A673 (cell line): ENCODE measurements around the gene ACTN2. TPM values are rescaled to one million over a fixed set of nuclear protein-coding genes. Genes with fewer than 3 reads are reported as not detected.

Experiments
- Bru-seq: library from RNA; stranded (reverse); fragments of 400-500 nt; gene quantifications from one replicate; lab custom pipeline; 2021; lab: Mats Ljungman, UMichigan
- BruChase-seq, 2 experiments: library from RNA; stranded (reverse); fragments of 400-500 nt; gene quantifications; one replicate each; lab custom pipeline; 2021; lab: Mats Ljungman, UMichigan
- BruUV-seq: library from RNA; stranded (reverse); fragments of 400-500 nt; replicated peaks from 2 replicates; lab custom pipeline; 2021; lab: Mats Ljungman, UMichigan
- CTCF ChIA-PET: fragments of 300-600 bp; sonication (Branson Sonifier 250); formaldehyde crosslinking; loops from one replicate; lab custom pipeline; 2022; ENCODE audit warnings: antibody characterized with exemption; lab: Charles Lee
- POLR2A ChIA-PET: fragments of 300-600 bp; sonication (Branson Sonifier 250); formaldehyde crosslinking; loops from one replicate; lab custom pipeline; 2022; ENCODE audit warnings: antibody characterized with exemption; ENCODE audit not compliant: low non-redundant PET; lab: Charles Lee
- DNase-seq: peaks from one replicate; pipeline ENCODE4 v3.0.0-alpha.2; 2015; ENCODE audit warnings: low spot score
- H3K27ac ChIP-seq: fragments of 200-600 bp; sonication (generic); 2 replicates; pipeline ENCODE4 v1.5.1; 2016; ENCODE audit warnings: mixed run types, low read depth, mild to moderate bottlenecking, mixed read lengths, antibody characterized with exemption, low read length; ENCODE audit not compliant: poor library complexity, severe bottlenecking
- H3K27me3 ChIP-seq: fragments of 200-600 bp; sonication (generic); replicated peaks from 2 replicates; pipeline ENCODE4 v1.6.1; 2017; ENCODE audit warnings: mixed run types, low read depth, mild to moderate bottlenecking, mixed read lengths, antibody characterized with exemption, low read length; ENCODE audit not compliant: insufficient read depth, poor library complexity
- H3K36me3 ChIP-seq: fragments of 200-600 bp; sonication (generic); 2 replicates; pipeline ENCODE4 v1.6.1; 2016; ENCODE audit warnings: mixed run types, mild to moderate bottlenecking, mixed read lengths, antibody characterized with exemption, low read length; ENCODE audit not compliant: insufficient read depth, poor library complexity, severe bottlenecking
- H3K4me1 ChIP-seq: fragments of 200-600 bp; sonication (generic); 2 replicates; pipeline ENCODE4 v1.6.1; 2017; ENCODE audit warnings: mixed run types, mild to moderate bottlenecking, mixed read lengths, antibody characterized with exemption, low read length; ENCODE audit not compliant: insufficient read depth, poor library complexity, severe bottlenecking
- H3K4me3 ChIP-seq: fragments of 200-600 bp; sonication (generic); 2 replicates; pipeline ENCODE4 v1.5.1; 2016; ENCODE audit warnings: low read depth, mixed run types, mild to moderate bottlenecking, mixed read lengths, low read length; ENCODE audit not compliant: poor library complexity, severe bottlenecking
- H3K9me3 ChIP-seq: fragments of 200-600 bp; sonication (generic); 2 replicates; pipeline ENCODE4 v1.6.1; 2016; ENCODE audit warnings: mixed run types, low read depth, mild to moderate bottlenecking, mixed read lengths, antibody characterized with exemption, low read length; ENCODE audit not compliant: poor library complexity, severe bottlenecking
- EZH2 ChIP-seq: fragments of 200-600 bp; sonication (generic); IDR thresholded peaks from 2 replicates; pipeline ENCODE4 v1.6.1; 2017; ENCODE audit warnings: borderline replicate concordance, low read depth, mild to moderate bottlenecking, mixed read lengths, antibody characterized with exemption, low read length; ENCODE audit not compliant: poor library complexity, severe bottlenecking
- intact Hi-C: fragments of 100-400 bp; cut with micrococcal nuclease; formaldehyde crosslinking; loops from one replicate; pipeline ENCODE4 v1.10.0; 2022; ENCODE audit not compliant: unreplicated experiment
- long read RNA-seq: library from polyadenylated mRNA; stranded (forward); transcript quantifications from one replicate; pipeline ENCODE4 v2.0.0, GENCODE V29; 2022
- total RNA-seq: library from RNA; stranded (reverse); gene quantifications from 2 replicates; pipeline ENCODE4 v1.2.3, GENCODE V29; 2021
- TF ChIP-seq, protein P1 (sequence below): fragments of 300-800, 200-600 bp; sonication (generic); conservative IDR thresholded peaks from 2 replicates; pipeline ENCODE4 v1.5.1; 2017; ENCODE audit warnings: low read depth, mild to moderate bottlenecking, antibody characterized with exemption, low read length, moderate library complexity, mixed read lengths

ACTN2 gene
- 34.2 and 39.4 TPM in 2 replicates for total RNA-seq
- Bru-seq, nascent RNA, result percentile 94 among the genes with signal in this experiment
- BruChase-seq, experiment 1, labeled RNA remaining after a 2-hour chase, result percentile 84 among the genes with signal in this experiment
- percentile 78 among the genes with signal in this experiment for BruChase-seq, experiment 2, labeled RNA remaining after a 6-hour chase
- long read RNA-seq, full-length matches to known transcripts, result 4 of 34 reads
- long read RNA-seq, partial matches to known transcripts, result 9 of 34 reads
- long read RNA-seq, other reads (novel, unspliced or antisense), result 21 of 34 reads

DNA sequence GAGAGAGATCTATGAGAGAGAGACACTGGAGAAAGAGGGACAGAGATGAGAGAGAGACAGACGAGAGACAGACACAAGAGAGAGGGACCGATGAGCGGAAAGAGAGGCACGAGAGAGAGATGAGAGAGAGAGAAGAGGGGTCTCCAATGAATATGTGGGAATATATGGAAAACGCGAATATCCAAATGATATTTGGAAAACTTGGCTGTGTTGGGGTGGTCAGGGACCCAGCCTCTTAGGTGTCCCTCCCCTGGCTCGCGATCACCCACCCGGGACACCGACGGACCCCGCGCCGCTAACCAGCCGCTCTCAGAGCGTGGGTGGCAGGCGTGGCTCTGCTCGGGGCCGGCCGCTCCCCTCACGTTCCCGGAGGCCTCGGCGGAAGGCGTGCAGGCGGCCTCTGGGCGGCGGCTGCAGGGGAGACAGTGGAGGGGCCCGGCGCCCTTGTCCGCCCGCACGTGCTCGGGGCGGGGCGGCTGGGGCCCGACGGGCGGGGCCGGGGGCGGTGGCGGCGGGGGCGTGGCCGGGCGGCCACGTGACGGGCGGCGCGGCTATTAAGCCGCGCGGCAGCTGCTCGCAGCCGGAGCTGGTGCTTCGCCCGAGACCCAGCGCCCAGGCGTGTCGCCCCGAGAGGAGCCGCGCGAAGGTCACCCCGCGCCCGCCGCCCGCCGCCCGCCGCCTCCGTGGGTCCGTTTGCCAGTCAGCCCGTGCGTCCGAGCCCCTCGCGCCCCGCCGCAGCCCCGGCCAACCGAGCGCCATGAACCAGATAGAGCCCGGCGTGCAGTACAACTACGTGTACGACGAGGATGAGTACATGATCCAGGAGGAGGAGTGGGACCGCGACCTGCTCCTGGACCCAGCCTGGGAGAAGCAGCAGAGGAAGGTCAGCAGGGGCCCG lies at the start of gene ACTN2:
ACTN2 (plus strand) TSS at position 583 of the 898 bp plus-strand sequence; CDS start at position 758, 175 bp downstream.
- intact Hi-C loops, result loop anchor here (5.0 kb wide), 1 partner anchor 74 kb away; no protein-coding TSS in a partner anchor
- H3K9me3 ChIP-seq, result no peaks in the 10 kb centered on the region
- H3K27ac ChIP-seq, result peak within 1 kb of the TSS; percentile 80
- ChIA-PET CTCF (interaction anchor here (0.6 kb wide), 1 partner anchor 15 kb away, joined by 7 read pairs; no protein-coding TSS in a partner anchor), POLR2A (no interaction called here)
- H3K36me3 ChIP-seq, result no peaks in the 10 kb centered on the region
- no peaks in the 10 kb centered on the region for H3K27me3 ChIP-seq
- DNase-seq, result peak; percentile 77
- TF ChIP-seq, protein P1, sequence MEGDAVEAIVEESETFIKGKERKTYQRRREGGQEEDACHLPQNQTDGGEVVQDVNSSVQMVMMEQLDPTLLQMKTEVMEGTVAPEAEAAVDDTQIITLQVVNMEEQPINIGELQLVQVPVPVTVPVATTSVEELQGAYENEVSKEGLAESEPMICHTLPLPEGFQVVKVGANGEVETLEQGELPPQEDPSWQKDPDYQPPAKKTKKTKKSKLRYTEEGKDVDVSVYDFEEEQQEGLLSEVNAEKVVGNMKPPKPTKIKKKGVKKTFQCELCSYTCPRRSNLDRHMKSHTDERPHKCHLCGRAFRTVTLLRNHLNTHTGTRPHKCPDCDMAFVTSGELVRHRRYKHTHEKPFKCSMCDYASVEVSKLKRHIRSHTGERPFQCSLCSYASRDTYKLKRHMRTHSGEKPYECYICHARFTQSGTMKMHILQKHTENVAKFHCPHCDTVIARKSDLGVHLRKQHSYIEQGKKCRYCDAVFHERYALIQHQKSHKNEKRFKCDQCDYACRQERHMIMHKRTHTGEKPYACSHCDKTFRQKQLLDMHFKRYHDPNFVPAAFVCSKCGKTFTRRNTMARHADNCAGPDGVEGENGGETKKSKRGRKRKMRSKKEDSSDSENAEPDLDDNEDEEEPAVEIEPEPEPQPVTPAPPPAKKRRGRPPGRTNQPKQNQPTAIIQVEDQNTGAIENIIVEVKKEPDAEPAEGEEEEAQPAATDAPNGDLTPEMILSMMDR, result no peak
- TF ChIP-seq EZH2, result no peak
- H3K4me3 ChIP-seq, result peak within 1 kb of the TSS; percentile 69
- no TSS peak for BruUV-seq
- peaks cover 16% of the 10 kb centered on the region for H3K4me1 ChIP-seq

- H3K4me3 ChIP-seq, result no peak overlapping the region
- no peaks in the 10 kb centered on the region for H3K36me3 ChIP-seq
- H3K4me1 ChIP-seq, result no peaks in the 10 kb centered on the region
- ChIA-PET CTCF (interaction anchor here (0.6 kb wide), 1 partner anchor 20 kb away, joined by 3 read pairs; no protein-coding TSS in a partner anchor), POLR2A (no interaction called here)
- TF ChIP-seq, protein P1, result no peak
- TF ChIP-seq EZH2, result no peak
- intact Hi-C loops, result no loop called here
- no peaks in the 10 kb centered on the region for H3K27me3 ChIP-seq
- H3K9me3 ChIP-seq, result no peaks in the 10 kb centered on the region
- H3K27ac ChIP-seq, result no peak overlapping the region
- no peak for DNase-seq
- no TSS peak for BruUV-seq
These were observed 47.4 kb upstream of the ACTN2 start for GRCh38 chr1:236638945-236639344.

- Histone ChIP-seq H3K36me3 (no peaks in the 10 kb centered on the region), H3K4me1 (no peaks in the 10 kb centered on the region), H3K9me3 (no peaks in the 10 kb centered on the region), H3K27me3 (no peaks in the 10 kb centered on the region), H3K27ac (no peak overlapping the region), H3K4me3 (no peak overlapping the region)
- TF ChIP-seq, protein P1, result no peak
- TF ChIP-seq EZH2, result no peak
- POLR2A ChIA-PET, result no interaction called here
- intact Hi-C loops, result no loop called here
- BruUV-seq, result no TSS peak
- no peak for DNase-seq
- CTCF ChIA-PET, result interaction anchor here (0.6 kb wide), 1 partner anchor 20 kb away, joined by 3 read pairs; no protein-coding TSS in a partner anchor
These were observed 46.6 kb upstream of the ACTN2 start for GRCh38 chr1:236639686-236640085.
